ENCODE data around the gene CNDP1.

GRCh38 chr18:74510770-74511095 is 23.6 kb upstream of the CNDP1 start:
- no peak for TF ChIP-seq CTCF (conservative IDR thresholded peaks at IDR 0.05)
- TF ChIP-seq ZFX (IDR thresholded peaks at IDR 0.05) = no peak
